ENCODE data around the gene KCNJ2.

DNA sequence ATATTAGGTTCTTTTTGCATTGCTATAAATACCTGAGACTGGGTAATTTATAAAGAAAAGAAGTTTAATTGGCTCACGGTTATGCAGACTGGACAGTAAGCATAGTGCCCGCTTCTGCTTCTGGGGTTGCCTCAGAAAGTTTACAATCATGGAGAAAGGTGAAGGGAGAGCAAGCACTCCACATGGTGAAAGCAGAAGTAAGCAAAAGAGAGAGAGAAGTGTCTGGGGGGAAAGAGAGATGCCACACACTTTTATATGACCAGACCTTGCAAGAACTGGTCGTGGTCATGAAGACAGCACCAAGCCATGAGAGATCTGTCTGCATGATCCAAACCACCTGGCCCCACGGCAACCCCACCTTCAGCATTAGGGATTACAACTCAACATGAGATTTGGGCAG is 48.9 kb upstream of the KCNJ2 start:
- TF ChIP-seq POLR2A (IDR thresholded peaks at IDR 0.05), result no peak
- TF ChIP-seq, protein P1, sequence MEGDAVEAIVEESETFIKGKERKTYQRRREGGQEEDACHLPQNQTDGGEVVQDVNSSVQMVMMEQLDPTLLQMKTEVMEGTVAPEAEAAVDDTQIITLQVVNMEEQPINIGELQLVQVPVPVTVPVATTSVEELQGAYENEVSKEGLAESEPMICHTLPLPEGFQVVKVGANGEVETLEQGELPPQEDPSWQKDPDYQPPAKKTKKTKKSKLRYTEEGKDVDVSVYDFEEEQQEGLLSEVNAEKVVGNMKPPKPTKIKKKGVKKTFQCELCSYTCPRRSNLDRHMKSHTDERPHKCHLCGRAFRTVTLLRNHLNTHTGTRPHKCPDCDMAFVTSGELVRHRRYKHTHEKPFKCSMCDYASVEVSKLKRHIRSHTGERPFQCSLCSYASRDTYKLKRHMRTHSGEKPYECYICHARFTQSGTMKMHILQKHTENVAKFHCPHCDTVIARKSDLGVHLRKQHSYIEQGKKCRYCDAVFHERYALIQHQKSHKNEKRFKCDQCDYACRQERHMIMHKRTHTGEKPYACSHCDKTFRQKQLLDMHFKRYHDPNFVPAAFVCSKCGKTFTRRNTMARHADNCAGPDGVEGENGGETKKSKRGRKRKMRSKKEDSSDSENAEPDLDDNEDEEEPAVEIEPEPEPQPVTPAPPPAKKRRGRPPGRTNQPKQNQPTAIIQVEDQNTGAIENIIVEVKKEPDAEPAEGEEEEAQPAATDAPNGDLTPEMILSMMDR (IDR thresholded peaks at IDR 0.05), result no peak
